Stimulated activated effector memory CD8-positive, alpha-beta T cell treated with anti-CD3 and anti-CD28 coated beads, Interleukin-12 subunit alpha, Interleukin-12 subunit beta, amount 100 ng/mL, for 72 hours (primary cell): ENCODE data around the gene PDCD6IP.

Experiments used
- ATAC-seq: fragments of 150-1000 bp; cut with Tn5 transposase; 2 replicates; pipeline ENCODE4 v1.10.0; 2021
- DNase-seq, 2 donors: peaks; one replicate each; pipeline ENCODE4 v3.0.0; 2021 to 2022; ENCODE audit warnings: low spot score in 2 of 2
- H3K27ac Mint-ChIP-seq: one replicate; pipeline ENCODE4 v1.8.0; 2022; ENCODE audit warnings: mild to moderate bottlenecking, mixed read lengths
- H3K36me3 Mint-ChIP-seq: one replicate; pipeline ENCODE4 v1.8.0; 2022; ENCODE audit warnings: mild to moderate bottlenecking, mixed read lengths
- H3K4me1 Mint-ChIP-seq: one replicate; pipeline ENCODE4 v1.8.0; 2022; ENCODE audit warnings: mixed read lengths
- H3K4me3 Mint-ChIP-seq: one replicate; pipeline ENCODE4 v1.8.0; 2022; ENCODE audit warnings: mild to moderate bottlenecking, mixed read lengths
- H3K9me3 Mint-ChIP-seq: one replicate; pipeline ENCODE4 v1.8.0; 2022; ENCODE audit warnings: mixed read lengths

Gene PDCD6IP

GRCh38 chr3:33911525-33912322 lies 113.3 kb downstream of the PDCD6IP start:
- ATAC-seq = no peak
- no peak overlapping the region for H3K27ac Mint-ChIP-seq
- no peak overlapping the region for H3K4me3 Mint-ChIP-seq
- DNase-seq = no peak
- H3K36me3 Mint-ChIP-seq = no peaks in the 10 kb centered on the region
- H3K4me1 Mint-ChIP-seq = peaks cover 6% of the 10 kb centered on the region
- H3K9me3 Mint-ChIP-seq = no peaks in the 10 kb centered on the region

- Mint-ChIP-seq H3K27ac (no peak overlapping the region), H3K9me3 (no peaks in the 10 kb centered on the region), H3K36me3 (no peaks in the 10 kb centered on the region), H3K4me3 (no peak overlapping the region), H3K4me1 (peaks cover 6% of the 10 kb centered on the region)
- ATAC-seq (no peak), DNase-seq (no peak)
These were observed 115.8 kb downstream of the PDCD6IP start for GRCh38 chr3:33914212-33914611.

GRCh38 chr3:33914731-33915379 lies 116.4 kb downstream of the PDCD6IP start:
- H3K9me3 Mint-ChIP-seq = no peaks in the 10 kb centered on the region
- no peak overlapping the region for H3K4me3 Mint-ChIP-seq
- DNase-seq = no peak
- no peak for ATAC-seq
- no peak overlapping the region for H3K27ac Mint-ChIP-seq
- no peaks in the 10 kb centered on the region for H3K36me3 Mint-ChIP-seq
- peaks cover 6% of the 10 kb centered on the region for H3K4me1 Mint-ChIP-seq

GRCh38 chr3:33915796-33916546 lies 117.5 kb downstream of the PDCD6IP start:
- Mint-ChIP-seq H3K4me3 (no peak overlapping the region), H3K27ac (no peak overlapping the region), H3K4me1 (peaks cover 6% of the 10 kb centered on the region), H3K9me3 (no peaks in the 10 kb centered on the region), H3K36me3 (no peaks in the 10 kb centered on the region)
- ATAC-seq = no peak
- DNase-seq = no peak

- DNase-seq = no peak
- H3K36me3 Mint-ChIP-seq = no peaks in the 10 kb centered on the region
- ATAC-seq = no peak
- no peak overlapping the region for H3K27ac Mint-ChIP-seq
- peaks cover 6% of the 10 kb centered on the region for H3K4me1 Mint-ChIP-seq
- H3K9me3 Mint-ChIP-seq = no peaks in the 10 kb centered on the region
- no peak overlapping the region for H3K4me3 Mint-ChIP-seq
These were observed 119.8 kb downstream of the PDCD6IP start for GRCh38 chr3:33918126-33918756.
